AG08395 (cell line): ENCODE data around the gene KREMEN1.

ENCODE experiments used
- DNase-seq: peaks from one replicate; pipeline ENCODE4 v3.0.0; 2012; ENCODE audit warnings: mixed read lengths, low spot score

The KREMEN1 gene

GRCh38 chr22:29048822-29049654 lies 23.8 kb upstream of the KREMEN1 start:
- DNase-seq: no peak

GRCh38 chr22:29049655-29050263 lies 23.1 kb upstream of the KREMEN1 start:
- DNase-seq: no peak

GRCh38 chr22:29050457-29050856 lies 22.4 kb upstream of the KREMEN1 start:
- DNase-seq: no peak

- no peak for DNase-seq
Measured at GRCh38 chr22:29053048-29053702, 19.7 kb upstream of the KREMEN1 start.

GRCh38 chr22:29054251-29054767 lies 18.5 kb upstream of the KREMEN1 start:
- DNase-seq: no peak

- DNase-seq: no peak
Measured at GRCh38 chr22:29055192-29055830, 17.5 kb upstream of the KREMEN1 start.

- DNase-seq: no peak
Measured at GRCh38 chr22:29056472-29056871, 16.4 kb upstream of the KREMEN1 start.

- DNase-seq: no peak
Measured at GRCh38 chr22:29060251-29060869, 12.5 kb upstream of the KREMEN1 start.

- DNase-seq: no peak
Measured at GRCh38 chr22:29060931-29061330, 11.9 kb upstream of the KREMEN1 start.

GRCh38 chr22:29061773-29062172 lies 11.1 kb upstream of the KREMEN1 start, which contains the start of gene C22orf31:
Gene C22orf31, minus strand, starts transcription at chr22:29061831. Its CDS starts 39 bp downstream, at chr22:29061792.
- no peak for DNase-seq

- no peak for DNase-seq
Measured at GRCh38 chr22:29062286-29062821, 10.5 kb upstream of the KREMEN1 start.

- DNase-seq: no peak
Measured at GRCh38 chr22:29065468-29066190, 7.2 kb upstream of the KREMEN1 start.

GRCh38 chr22:29069463-29069862 lies 3.4 kb upstream of the KREMEN1 start:
- no peak for DNase-seq

- DNase-seq: no peak
Measured at GRCh38 chr22:29070490-29070889, 2.3 kb upstream of the KREMEN1 start.

GRCh38 chr22:29071261-29072045 lies 1.4 kb upstream of the KREMEN1 start:
- no peak for DNase-seq

- peak; percentile 95 for DNase-seq
Measured at GRCh38 chr22:29072193-29072978, 449 bp upstream of the KREMEN1 start.

GRCh38 chr22:29073618-29074275 lies 912 bp downstream of the KREMEN1 start:
- peak; percentile 44 for DNase-seq

- DNase-seq: no peak
Measured at GRCh38 chr22:29074276-29074772, 1.5 kb downstream of the KREMEN1 start.
